Measurements from ENCODE around the gene PPP1R12A.

DNA sequence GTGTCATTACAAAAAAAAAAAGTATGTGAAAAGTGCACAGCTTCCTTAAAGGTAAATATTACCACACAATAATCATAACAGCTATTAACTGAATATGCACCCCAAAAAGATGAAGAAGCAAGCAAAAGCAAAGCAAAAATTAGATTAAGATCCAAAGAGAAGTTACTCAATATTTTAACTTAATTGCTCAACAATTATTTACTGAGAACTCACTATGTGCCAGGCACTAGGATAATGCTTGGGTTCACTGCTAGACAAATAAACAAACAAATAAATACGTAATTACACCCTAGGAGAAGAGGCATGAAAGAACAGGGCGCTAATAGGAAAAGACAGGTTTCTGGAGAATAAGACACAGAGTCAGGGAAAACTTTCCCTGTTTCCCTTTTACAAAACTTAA, 33.4 kb downstream of the PPP1R12A start:
- TF ChIP-seq, protein P1, sequence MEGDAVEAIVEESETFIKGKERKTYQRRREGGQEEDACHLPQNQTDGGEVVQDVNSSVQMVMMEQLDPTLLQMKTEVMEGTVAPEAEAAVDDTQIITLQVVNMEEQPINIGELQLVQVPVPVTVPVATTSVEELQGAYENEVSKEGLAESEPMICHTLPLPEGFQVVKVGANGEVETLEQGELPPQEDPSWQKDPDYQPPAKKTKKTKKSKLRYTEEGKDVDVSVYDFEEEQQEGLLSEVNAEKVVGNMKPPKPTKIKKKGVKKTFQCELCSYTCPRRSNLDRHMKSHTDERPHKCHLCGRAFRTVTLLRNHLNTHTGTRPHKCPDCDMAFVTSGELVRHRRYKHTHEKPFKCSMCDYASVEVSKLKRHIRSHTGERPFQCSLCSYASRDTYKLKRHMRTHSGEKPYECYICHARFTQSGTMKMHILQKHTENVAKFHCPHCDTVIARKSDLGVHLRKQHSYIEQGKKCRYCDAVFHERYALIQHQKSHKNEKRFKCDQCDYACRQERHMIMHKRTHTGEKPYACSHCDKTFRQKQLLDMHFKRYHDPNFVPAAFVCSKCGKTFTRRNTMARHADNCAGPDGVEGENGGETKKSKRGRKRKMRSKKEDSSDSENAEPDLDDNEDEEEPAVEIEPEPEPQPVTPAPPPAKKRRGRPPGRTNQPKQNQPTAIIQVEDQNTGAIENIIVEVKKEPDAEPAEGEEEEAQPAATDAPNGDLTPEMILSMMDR (IDR thresholded peaks at IDR 0.05), result no peak
- TF ChIP-seq POLR2A (IDR thresholded peaks at IDR 0.05), result no peak
